Esophagus muscularis mucosa (tissue), 3 donors: Measurements from ENCODE around the gene CELSR1.

Experiments used
- POLR2A ChIP-seq: fragments of 450-650 bp; IDR thresholded peaks from one replicate; pipeline ENCODE4 v1.6.1; 2017; ENCODE audit warnings: antibody characterized with exemption, moderate library complexity, mild to moderate bottlenecking, low read depth
- TF ChIP-seq, protein P1 (sequence below), 3 experiments: fragments of 200-600 bp in 2 of 3; fragments of 450-650 bp in 1 of 3; sonication (generic) in 2 of 3; IDR thresholded peaks; one replicate each; pipeline ENCODE4 v1.5.1; 2017 to 2019; ENCODE audit warnings: antibody characterized with exemption in 3 of 3, mild to moderate bottlenecking in 2 of 3, moderate library complexity in 1 of 3

DNA sequence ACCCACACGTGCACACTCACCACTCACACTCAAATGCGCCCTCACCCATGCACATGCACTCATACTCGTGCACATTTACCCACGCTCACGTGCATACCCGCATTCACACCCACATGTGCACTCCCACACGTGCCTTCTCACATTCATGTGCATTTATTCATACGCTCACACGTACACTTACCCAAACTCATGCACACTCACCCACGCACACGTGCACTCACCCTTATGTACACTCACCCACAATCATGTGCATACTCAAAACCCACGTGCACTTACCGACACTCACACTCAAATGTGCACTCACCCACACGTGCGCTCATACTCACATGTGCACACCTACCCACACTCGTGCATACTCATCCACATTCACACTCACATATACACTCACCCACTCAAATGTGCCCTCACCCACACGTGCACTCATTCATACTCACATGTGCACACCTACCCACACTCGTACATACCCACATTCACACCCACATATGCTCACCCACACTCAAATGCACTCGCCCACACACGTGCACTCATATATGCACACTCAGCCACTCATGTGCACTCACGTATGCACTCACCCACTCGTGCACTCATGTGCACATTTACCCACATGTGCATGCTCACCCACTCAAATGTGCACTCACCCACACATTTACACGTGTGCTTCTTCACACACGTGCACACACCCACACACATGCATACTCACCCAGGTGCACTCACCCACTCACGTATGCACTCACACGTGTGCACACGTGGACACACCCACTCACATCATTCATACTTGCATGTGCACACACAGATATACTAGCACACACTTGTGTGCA is 117.5 kb downstream of the CELSR1 start:
- no peak for TF ChIP-seq POLR2A
- TF ChIP-seq, protein P1, sequence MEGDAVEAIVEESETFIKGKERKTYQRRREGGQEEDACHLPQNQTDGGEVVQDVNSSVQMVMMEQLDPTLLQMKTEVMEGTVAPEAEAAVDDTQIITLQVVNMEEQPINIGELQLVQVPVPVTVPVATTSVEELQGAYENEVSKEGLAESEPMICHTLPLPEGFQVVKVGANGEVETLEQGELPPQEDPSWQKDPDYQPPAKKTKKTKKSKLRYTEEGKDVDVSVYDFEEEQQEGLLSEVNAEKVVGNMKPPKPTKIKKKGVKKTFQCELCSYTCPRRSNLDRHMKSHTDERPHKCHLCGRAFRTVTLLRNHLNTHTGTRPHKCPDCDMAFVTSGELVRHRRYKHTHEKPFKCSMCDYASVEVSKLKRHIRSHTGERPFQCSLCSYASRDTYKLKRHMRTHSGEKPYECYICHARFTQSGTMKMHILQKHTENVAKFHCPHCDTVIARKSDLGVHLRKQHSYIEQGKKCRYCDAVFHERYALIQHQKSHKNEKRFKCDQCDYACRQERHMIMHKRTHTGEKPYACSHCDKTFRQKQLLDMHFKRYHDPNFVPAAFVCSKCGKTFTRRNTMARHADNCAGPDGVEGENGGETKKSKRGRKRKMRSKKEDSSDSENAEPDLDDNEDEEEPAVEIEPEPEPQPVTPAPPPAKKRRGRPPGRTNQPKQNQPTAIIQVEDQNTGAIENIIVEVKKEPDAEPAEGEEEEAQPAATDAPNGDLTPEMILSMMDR (IDR thresholded peaks at IDR 0.05) = no peak
